ENCODE data around the gene SYVN1. TPM values are rescaled to one million over a fixed set of nuclear protein-coding genes. Genes with fewer than 3 reads are reported as not detected.

The SYVN1 gene
- total RNA-seq, 1 donor: 11.9 TPM

GRCh38 chr11:65078786-65079342, 55.5 kb downstream of the SYVN1 start:
- Histone ChIP-seq H3K9me3 (ENCODE audit: low read depth, low read length) (no peaks in the 10 kb centered on the region), H3K4me3 (ENCODE audit: insufficient read depth, low read length) (no peak overlapping the region), H3K79me2 (ENCODE audit: insufficient read depth, low read length) (peaks cover 51% of the 10 kb centered on the region), H3K27ac (ENCODE audit: low read depth, low read length) (no peak overlapping the region), H4K20me1 (ENCODE audit: insufficient read depth, low read length) (no peaks in the 10 kb centered on the region), H3K36me3 (ENCODE audit: insufficient read depth, low read length) (peaks cover 12% of the 10 kb centered on the region), H3K4me1 (ENCODE audit: insufficient read depth, low read length) (peaks cover 10% of the 10 kb centered on the region), H3K4me2 (ENCODE audit: insufficient read depth, low read length) (no peak overlapping the region), H3K27me3 (ENCODE audit: insufficient read depth, low read length) (no peaks in the 10 kb centered on the region), H2AFZ (ENCODE audit: low read length) (peak overlapping the region; percentile 56)
- TF ChIP-seq CTCF (IDR thresholded peaks at IDR 0.05; ENCODE audit: extremely low read depth, low read depth, low read length): no peak
- DNase-seq (ENCODE audit: insufficient read length, low spot score, missing footprints): peak; percentile 58

GRCh38 chr11:65078151-65078550, 56.2 kb downstream of the SYVN1 start:
- H3K79me2 ChIP-seq (ENCODE audit: insufficient read depth, low read length): peaks cover 44% of the 10 kb centered on the region
- DNase-seq (ENCODE audit: insufficient read length, low spot score, missing footprints): peak; percentile 84
- H4K20me1 ChIP-seq (ENCODE audit: insufficient read depth, low read length): no peaks in the 10 kb centered on the region
- H3K9me3 ChIP-seq (ENCODE audit: low read depth, low read length): no peaks in the 10 kb centered on the region
- H3K4me3 ChIP-seq (ENCODE audit: insufficient read depth, low read length): no peak overlapping the region
- H2AFZ ChIP-seq (ENCODE audit: low read length): peak overlapping the region; percentile 56
- H3K27me3 ChIP-seq (ENCODE audit: insufficient read depth, low read length): no peaks in the 10 kb centered on the region
- H3K4me2 ChIP-seq (ENCODE audit: insufficient read depth, low read length): no peak overlapping the region
- H3K27ac ChIP-seq (ENCODE audit: low read depth, low read length): no peak overlapping the region
- TF ChIP-seq CTCF (IDR thresholded peaks at IDR 0.05; ENCODE audit: extremely low read depth, low read depth, low read length): peak; percentile 48
- H3K36me3 ChIP-seq (ENCODE audit: insufficient read depth, low read length): peaks cover 12% of the 10 kb centered on the region
- H3K4me1 ChIP-seq (ENCODE audit: insufficient read depth, low read length): peaks cover 6% of the 10 kb centered on the region

GRCh38 chr11:65077451-65077850, 56.9 kb downstream of the SYVN1 start:
- Histone ChIP-seq H3K79me2 (ENCODE audit: insufficient read depth, low read length) (peaks cover 37% of the 10 kb centered on the region), H3K36me3 (ENCODE audit: insufficient read depth, low read length) (peaks cover 12% of the 10 kb centered on the region)

More at GRCh38 chr11:65077451-65077850, 56.9 kb downstream of the SYVN1 start:
- peak; percentile 48 for DNase-seq (ENCODE audit: insufficient read length, low spot score, missing footprints)
- Histone ChIP-seq H3K9me3 (ENCODE audit: low read depth, low read length) (no peaks in the 10 kb centered on the region), H3K4me2 (ENCODE audit: insufficient read depth, low read length) (no peak overlapping the region), H3K27me3 (ENCODE audit: insufficient read depth, low read length) (no peaks in the 10 kb centered on the region), H3K4me1 (ENCODE audit: insufficient read depth, low read length) (no peaks in the 10 kb centered on the region), H3K27ac (ENCODE audit: low read depth, low read length) (no peak overlapping the region), H4K20me1 (ENCODE audit: insufficient read depth, low read length) (no peaks in the 10 kb centered on the region), H3K4me3 (ENCODE audit: insufficient read depth, low read length) (no peak overlapping the region), H2AFZ (ENCODE audit: low read length) (peak overlapping the region; percentile 29)
- TF ChIP-seq CTCF (IDR thresholded peaks at IDR 0.05; ENCODE audit: extremely low read depth, low read depth, low read length): no peak

Small RNA genes lying within 50 kb of the gene (small RNA-seq; reads per million reads assigned to genes)
- gene HIGD1AP10 (not detected), gene PDCL2P2 (not detected), gene RNU2-23P (43.7 reads per million, percentile 96 among the genes with 10 or more reads in this experiment)

Other genes starting within 250 kb of the SYVN1 start
- gene ATG2A, start 217.3 kb downstream of the SYVN1 start, total RNA-seq: 20.0 and 25.7 TPM in 2 replicates
- 6.2 and 6.8 TPM in 2 replicates for gene PPP2R5B, start 209.8 kb downstream of the SYVN1 start, total RNA-seq
- gene GPHA2, start 198.6 kb downstream of the SYVN1 start, total RNA-seq: not detected in 2 replicates
- gene MAJIN, start 162.4 kb downstream of the SYVN1 start, total RNA-seq: not detected in 2 replicates
- gene BATF2, start 137.5 kb downstream of the SYVN1 start, total RNA-seq: 0.29 and 1.4 TPM in 2 replicates
- gene ARL2, start 120.4 kb downstream of the SYVN1 start, total RNA-seq: 66.3 and 78.5 TPM in 2 replicates
- 12.3 and 13.0 TPM in 2 replicates for gene SNX15, start 107.1 kb downstream of the SYVN1 start, total RNA-seq
- 7.6 and 9.7 TPM in 2 replicates for gene SAC3D1, start 93.3 kb downstream of the SYVN1 start, total RNA-seq
- 15.6 and 17.7 TPM in 2 replicates for gene NAALADL1, start 76.0 kb downstream of the SYVN1 start, total RNA-seq
- gene CDCA5, start 50.5 kb downstream of the SYVN1 start, total RNA-seq: 2.1 and 3.3 TPM in 2 replicates
- 38.6 and 39.4 TPM in 2 replicates for gene ZFPL1, start 50.3 kb downstream of the SYVN1 start, total RNA-seq
- 122 and 153 TPM in 2 replicates for gene VPS51, start 38.3 kb downstream of the SYVN1 start, total RNA-seq
- gene TM7SF2, start 22.6 kb downstream of the SYVN1 start, total RNA-seq: 8.8 and 10.1 TPM in 2 replicates
- 12.3 and 12.4 TPM in 2 replicates for gene ZNHIT2, start 16.8 kb downstream of the SYVN1 start, total RNA-seq
- gene FAU, start 12.4 kb downstream of the SYVN1 start, total RNA-seq: 94.3 and 118 TPM in 2 replicates
- gene MRPL49, start 12.2 kb downstream of the SYVN1 start, total RNA-seq: 37.4 and 41.6 TPM in 2 replicates
- not detected in 2 replicates for gene SPDYC, start 35.7 kb upstream of the SYVN1 start, total RNA-seq
- gene CAPN1, start 47.4 kb upstream of the SYVN1 start, total RNA-seq: 102 and 116 TPM in 2 replicates
- gene POLA2, start 127.4 kb upstream of the SYVN1 start, total RNA-seq: 4.3 and 6.2 TPM in 2 replicates
- 15.0 and 15.6 TPM in 2 replicates for gene CDC42EP2, start 180.3 kb upstream of the SYVN1 start, total RNA-seq
- 44.2 and 48.1 TPM in 2 replicates for gene DPF2, start 199.3 kb upstream of the SYVN1 start, total RNA-seq
- gene TIGD3, start 220.2 kb upstream of the SYVN1 start, total RNA-seq: not detected in 2 replicates
- gene SLC25A45, start 248.1 kb upstream of the SYVN1 start, total RNA-seq: 4.1 and 4.3 TPM in 2 replicates